GM18498 (cell line): ENCODE results near the gene KRT84.

Experiments
- ATAC-seq: cut with Tn5 transposase; IDR thresholded peaks from one replicate; pipeline ENCODE4 v1.9.1; 2021; ENCODE audit warnings: mild to moderate bottlenecking, moderate library complexity; ENCODE audit not compliant: unreplicated experiment

The KRT84 gene

GRCh38 chr12:52385226-52385702, at the start of gene KRT84:
TSS of gene KRT84 (minus strand) at chr12:52385652. CDS start at chr12:52385585, 67 bp downstream.
- ATAC-seq = no peak

- ATAC-seq = no peak
Measured at GRCh38 chr12:52434760-52435530, 49.5 kb upstream of the KRT84 start.

- ATAC-seq = no peak
Measured at GRCh38 chr12:52434081-52434733, 48.8 kb upstream of the KRT84 start, which contains the start of gene KRT75. TSS of gene KRT75 (minus strand) at chr12:52434371. CDS start at chr12:52434304, 67 bp downstream.

GRCh38 chr12:52433501-52434080, 48.1 kb upstream of the KRT84 start:
- no peak for ATAC-seq

GRCh38 chr12:52432559-52433207, 47.2 kb upstream of the KRT84 start:
- ATAC-seq = no peak

GRCh38 chr12:52428121-52428520, 42.7 kb upstream of the KRT84 start:
- no peak for ATAC-seq

GRCh38 chr12:52427083-52427482, 41.6 kb upstream of the KRT84 start:
- ATAC-seq = no peak

- ATAC-seq = no peak
Measured at GRCh38 chr12:52426034-52426433, 40.6 kb upstream of the KRT84 start.

- no peak for ATAC-seq
Measured at GRCh38 chr12:52425466-52425865, 40.0 kb upstream of the KRT84 start.

- ATAC-seq = no peak
Measured at GRCh38 chr12:52423661-52424500, 38.4 kb upstream of the KRT84 start.

GRCh38 chr12:52423035-52423434, 37.6 kb upstream of the KRT84 start:
- no peak for ATAC-seq

GRCh38 chr12:52419656-52420055, 34.2 kb upstream of the KRT84 start:
- no peak for ATAC-seq

- no peak for ATAC-seq
Measured at GRCh38 chr12:52418576-52419110, 33.2 kb upstream of the KRT84 start.

GRCh38 chr12:52417740-52418139, 32.3 kb upstream of the KRT84 start:
- ATAC-seq = no peak

GRCh38 chr12:52416795-52417194, 31.3 kb upstream of the KRT84 start:
- ATAC-seq = no peak

- no peak for ATAC-seq
Measured at GRCh38 chr12:52415870-52416750, 30.7 kb upstream of the KRT84 start.

- no peak for ATAC-seq
Measured at GRCh38 chr12:52414936-52415335, 29.5 kb upstream of the KRT84 start.

- no peak for ATAC-seq
Measured at GRCh38 chr12:52413782-52414345, 28.4 kb upstream of the KRT84 start.

GRCh38 chr12:52413202-52413601, 27.8 kb upstream of the KRT84 start:
- no peak for ATAC-seq
